ENCODE data around the gene CSF2RB. TPM values are rescaled to one million over a fixed set of nuclear protein-coding genes. Genes with fewer than 3 reads are reported as not detected.

The CSF2RB gene
- total RNA-seq, 1 experiment from 2014 or later: not detected

GRCh38 chr22:36934418-36935312, 21.2 kb downstream of the CSF2RB start:
- H2BK20ac ChIP-seq (ENCODE audit: low read depth, low read length, poor library complexity, severe bottlenecking): no peak overlapping the region
- no peak overlapping the region for H3K4me3 Mint-ChIP-seq
- no peak overlapping the region for H2BK12ac ChIP-seq (ENCODE audit: insufficient read length, low read depth, low read length)
- no peak overlapping the region for H2AK5ac ChIP-seq (ENCODE audit: insufficient read length, low read length)
- WGBS (ENCODE audit: extremely low coverage, insufficient read length, low lambda C conversion rate): no CpG with 5 or more reads among the region's 10 CpGs
- no peak overlapping the region for H3K9ac ChIP-seq (ENCODE audit: extremely low read depth, insufficient read length, low read length)
- H4K91ac ChIP-seq (ENCODE audit: insufficient read length, low read depth, low read length): no peak overlapping the region
- no peak overlapping the region for H2BK5ac ChIP-seq (ENCODE audit: insufficient read length, low read length)
- no peaks in the 10 kb centered on the region for H3K9me3 Mint-ChIP-seq
- no peak overlapping the region for H3K27ac ChIP-seq (ENCODE audit: insufficient read length, low read depth, low read length)
- H3K27me3 Mint-ChIP-seq (ENCODE audit: low read depth): peaks cover 26% of the 10 kb centered on the region
- H3K4me1 Mint-ChIP-seq: no peaks in the 10 kb centered on the region
- H3K18ac ChIP-seq (ENCODE audit: insufficient read length, low read depth, low read length): no peak overlapping the region
- H3K27ac Mint-ChIP-seq: peak overlapping the region in 1 of 3 experiments; percentile 52; a peak in 1 of 7 replicates
- H3K79me1 ChIP-seq (ENCODE audit: insufficient read depth, low read depth, low read length, poor library complexity, severe bottlenecking): no peaks in the 10 kb centered on the region
- peak; percentile 15 for DNase-seq
- no peak overlapping the region for H3K4me2 ChIP-seq (ENCODE audit: insufficient read depth, insufficient read length, low read length)
- H3K36me3 Mint-ChIP-seq (ENCODE audit: insufficient read depth in 1 of 3, low read depth in 3 of 3): no peaks in the 10 kb centered on the region
- no peak overlapping the region for H2BK120ac ChIP-seq (ENCODE audit: low read depth, low read length, poor library complexity, severe bottlenecking)
- H3K56ac ChIP-seq (ENCODE audit: insufficient read length, low read depth, low read length): no peak overlapping the region
- H3K23me2 ChIP-seq (ENCODE audit: insufficient read length, low read depth, low read length, poor library complexity, severe bottlenecking): no peaks in the 10 kb centered on the region
- H3K4me1 ChIP-seq (ENCODE audit: insufficient read depth, low read length): no peaks in the 10 kb centered on the region
- H3K27me3 ChIP-seq (ENCODE audit: insufficient read depth, low read length): no peaks in the 10 kb centered on the region
- H3T11ph ChIP-seq (ENCODE audit: low read length): no peak overlapping the region
- no peak overlapping the region for H3K23ac ChIP-seq (ENCODE audit: insufficient read length, low read depth, low read length)
- TF ChIP-seq, protein P1, sequence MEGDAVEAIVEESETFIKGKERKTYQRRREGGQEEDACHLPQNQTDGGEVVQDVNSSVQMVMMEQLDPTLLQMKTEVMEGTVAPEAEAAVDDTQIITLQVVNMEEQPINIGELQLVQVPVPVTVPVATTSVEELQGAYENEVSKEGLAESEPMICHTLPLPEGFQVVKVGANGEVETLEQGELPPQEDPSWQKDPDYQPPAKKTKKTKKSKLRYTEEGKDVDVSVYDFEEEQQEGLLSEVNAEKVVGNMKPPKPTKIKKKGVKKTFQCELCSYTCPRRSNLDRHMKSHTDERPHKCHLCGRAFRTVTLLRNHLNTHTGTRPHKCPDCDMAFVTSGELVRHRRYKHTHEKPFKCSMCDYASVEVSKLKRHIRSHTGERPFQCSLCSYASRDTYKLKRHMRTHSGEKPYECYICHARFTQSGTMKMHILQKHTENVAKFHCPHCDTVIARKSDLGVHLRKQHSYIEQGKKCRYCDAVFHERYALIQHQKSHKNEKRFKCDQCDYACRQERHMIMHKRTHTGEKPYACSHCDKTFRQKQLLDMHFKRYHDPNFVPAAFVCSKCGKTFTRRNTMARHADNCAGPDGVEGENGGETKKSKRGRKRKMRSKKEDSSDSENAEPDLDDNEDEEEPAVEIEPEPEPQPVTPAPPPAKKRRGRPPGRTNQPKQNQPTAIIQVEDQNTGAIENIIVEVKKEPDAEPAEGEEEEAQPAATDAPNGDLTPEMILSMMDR (conservative IDR thresholded peaks at IDR 0.05): no peak
- no peak overlapping the region for H3K4ac ChIP-seq (ENCODE audit: low read depth, low read length)
- H2BK15ac ChIP-seq (ENCODE audit: low read depth, low read length): no peak overlapping the region
- no peak overlapping the region for H3K14ac ChIP-seq (ENCODE audit: insufficient read depth, low read length)
- H3K79me2 ChIP-seq (ENCODE audit: insufficient read depth, low read length): no peaks in the 10 kb centered on the region
- H4K5ac ChIP-seq (ENCODE audit: insufficient read length, low read depth, low read length): no peak overlapping the region
- no peaks in the 10 kb centered on the region for H3K9me3 ChIP-seq (ENCODE audit: control insufficient read depth, low read depth, low read length)
- H2AFZ ChIP-seq (ENCODE audit: low read length): no peak overlapping the region
- H4K20me1 ChIP-seq (ENCODE audit: control insufficient read depth, insufficient read depth, insufficient read length): no peaks in the 10 kb centered on the region
- H4K8ac ChIP-seq (replicated peaks; ENCODE audit: insufficient read length, low read depth, low read length): no peak overlapping the region
